ENCODE measurements around the gene ADGRB3. TPM values are rescaled to one million over a fixed set of nuclear protein-coding genes. Genes with fewer than 3 reads are reported as not detected.
A peak's percentile ranks its signal among the peaks of the same experiment; 100 is the strongest.

Gene ADGRB3
- total RNA-seq, 4 donors from 2014 or later, result 0.30 to 0.94 (median 0.35) TPM

DNA sequence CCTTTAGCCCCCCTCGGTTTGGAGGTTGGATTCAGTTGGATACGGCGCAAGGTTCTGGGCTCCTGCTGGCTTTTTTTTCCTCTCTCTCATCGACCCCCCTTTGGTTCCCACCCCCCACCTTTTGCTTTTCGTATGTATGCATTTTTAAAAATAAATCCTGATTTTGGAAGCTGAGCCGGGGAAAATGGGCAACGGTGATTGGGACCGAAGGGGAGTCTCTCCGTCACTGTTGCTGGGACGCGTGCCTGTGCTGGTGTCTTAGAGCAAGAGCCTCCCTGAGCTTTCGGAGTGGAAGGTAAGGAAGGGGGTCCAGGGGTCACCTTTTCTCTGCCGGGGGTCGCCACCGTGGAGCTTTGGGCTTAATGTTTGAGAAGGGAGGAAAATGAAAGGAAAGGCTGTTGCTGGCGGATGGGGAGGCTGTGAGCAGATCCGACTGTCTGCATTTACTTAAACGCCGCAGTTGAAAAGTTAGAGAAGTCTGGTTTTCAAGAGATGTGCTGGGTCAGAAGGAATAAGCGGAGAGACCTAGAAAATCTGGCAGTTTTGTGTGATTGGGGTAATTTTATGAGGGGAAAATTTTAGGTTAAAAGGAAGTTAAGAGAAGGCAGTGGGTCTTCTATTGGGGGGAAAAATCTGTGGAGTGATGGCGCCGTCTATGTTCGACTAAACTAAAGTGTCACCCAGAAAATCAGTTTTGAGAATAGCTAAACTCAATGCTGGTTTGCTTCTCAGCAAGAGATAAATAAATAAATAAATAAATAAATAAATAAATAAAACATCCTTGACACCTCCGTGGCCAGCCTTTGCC lies 828 bp downstream of the ADGRB3 start:
- intact Hi-C loops (cut with DNase I; ENCODE audit: low total_unique reads), result no loop called here
- peak overlapping the region; percentile 36 for H3K4me3 ChIP-seq (ENCODE audit: low read depth, poor library complexity, severe bottlenecking)
- no peak for DNase-seq (ENCODE audit: low spot score in 2 of 2)
- TF ChIP-seq CTCF (IDR thresholded peaks at IDR 0.05) (no peak), POLR2A (IDR thresholded peaks at IDR 0.05) (no peak)
- WGBS, 2 donors, result 2% methylated on average over 24 of the region's 24 CpGs

GRCh38 chr6:68636666-68637065 lies 1.6 kb downstream of the ADGRB3 start:
- 48 to 49% methylated on average over 5 of the region's 5 CpGs for WGBS, 2 donors
- TF ChIP-seq CTCF (IDR thresholded peaks at IDR 0.05), result no peak
- no peak for TF ChIP-seq POLR2A (IDR thresholded peaks at IDR 0.05)
- intact Hi-C loops (cut with DNase I; ENCODE audit: low total_unique reads), result no loop called here
- no peak overlapping the region for H3K4me3 ChIP-seq (ENCODE audit: low read depth, poor library complexity, severe bottlenecking)
- DNase-seq (ENCODE audit: low spot score in 2 of 2), result no peak

DNA sequence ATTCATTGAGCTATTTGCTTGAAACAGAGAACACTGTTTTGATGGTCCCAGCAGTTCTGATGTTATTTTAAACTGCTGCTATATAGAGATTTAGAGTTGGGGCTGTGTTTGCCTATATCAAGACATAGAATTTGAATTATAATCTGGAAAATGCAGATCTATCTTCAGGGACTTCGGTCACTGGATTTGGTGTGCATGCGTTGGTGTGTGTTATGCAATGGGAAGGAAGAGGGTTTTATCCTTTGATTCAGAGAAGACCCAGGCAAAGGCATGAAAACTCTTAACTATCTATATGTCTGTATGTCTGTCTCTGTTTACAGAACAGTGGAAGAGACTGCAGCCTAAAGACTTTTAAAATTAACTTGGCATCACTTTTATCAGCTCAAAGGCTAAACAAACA lies 2.0 kb downstream of the ADGRB3 start:
- intact Hi-C loops (cut with DNase I; ENCODE audit: low total_unique reads), result no loop called here
- H3K4me3 ChIP-seq (ENCODE audit: low read depth, poor library complexity, severe bottlenecking), result no peak overlapping the region
- WGBS, 2 donors, result 74 to 76% methylated on average over 2 of the region's 2 CpGs
- TF ChIP-seq POLR2A (IDR thresholded peaks at IDR 0.05) (no peak), CTCF (IDR thresholded peaks at IDR 0.05) (no peak)
- no peak for DNase-seq (ENCODE audit: low spot score in 2 of 2)

GRCh38 chr6:68637782-68638181 lies 2.7 kb downstream of the ADGRB3 start:
- no peak for DNase-seq (ENCODE audit: low spot score in 2 of 2)
- no peak for TF ChIP-seq CTCF (IDR thresholded peaks at IDR 0.05)
- no peak for TF ChIP-seq POLR2A (IDR thresholded peaks at IDR 0.05)
- intact Hi-C loops (cut with DNase I; ENCODE audit: low total_unique reads), result no loop called here
- no peak overlapping the region for H3K4me3 ChIP-seq (ENCODE audit: low read depth, poor library complexity, severe bottlenecking)
- WGBS, 2 donors, result 0% methylated on average over 1 of the region's 1 CpG

- H3K4me3 ChIP-seq (ENCODE audit: low read depth, poor library complexity, severe bottlenecking), result no peak overlapping the region
- 28 to 30% methylated on average over 11 of the region's 11 CpGs for WGBS, 2 donors
- TF ChIP-seq POLR2A (IDR thresholded peaks at IDR 0.05) (no peak), CTCF (IDR thresholded peaks at IDR 0.05) (peak in 1 of 3 donors; percentile 4)
- intact Hi-C loops (cut with DNase I; ENCODE audit: low total_unique reads), result no loop called here
- DNase-seq (ENCODE audit: low spot score in 2 of 2), result no peak
Measured at GRCh38 chr6:68638230-68638900, 3.3 kb downstream of the ADGRB3 start.

Measured in lower leg skin (tissue), 4 donors.